DMS 273 (cell line): ENCODE data around the gene SNX24.
"Not testable (repeated sequence)": the region's sequence is repeated elsewhere in the genome, so short reads cannot be mapped to it uniquely, and the experiment has no call there.

Source experiments
- DNase-seq: peaks from one replicate; lab custom pipeline; 2025; ENCODE audit not compliant: unreplicated experiment; lab: John Stamatoyannopoulos, UW

SNX24 gene

DNA sequence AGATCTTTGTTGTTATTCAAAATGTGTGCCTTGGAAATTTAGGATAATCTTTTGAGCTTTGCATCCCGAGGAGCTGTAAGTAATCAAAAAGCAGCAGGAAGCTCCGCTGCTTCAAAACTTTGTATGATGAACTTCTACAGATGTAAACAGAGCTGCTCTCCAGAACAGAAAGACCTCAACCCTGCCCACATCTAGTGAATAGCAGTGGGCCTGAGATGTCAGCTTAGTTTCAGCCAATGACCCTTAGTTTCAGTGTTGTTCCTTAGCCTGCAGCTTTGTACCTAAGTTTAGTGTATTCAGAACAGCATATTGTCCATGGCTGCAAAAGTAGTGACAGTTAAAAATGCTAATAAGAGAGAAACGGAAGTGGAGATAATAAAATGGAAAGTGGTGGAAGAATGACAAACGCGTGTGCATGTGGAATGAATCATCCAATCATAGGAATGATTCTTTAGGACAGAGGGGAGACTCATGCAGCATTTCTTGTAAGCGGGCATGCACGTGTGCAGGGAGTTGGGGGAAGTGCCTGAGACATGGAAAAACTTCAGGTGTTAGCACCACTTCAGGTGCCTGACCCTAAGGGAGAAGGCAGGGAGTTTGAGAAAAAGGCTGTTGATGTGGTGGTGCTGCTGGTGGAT is 24.9 kb downstream of the SNX24 start:
- no peak for DNase-seq

DNA sequence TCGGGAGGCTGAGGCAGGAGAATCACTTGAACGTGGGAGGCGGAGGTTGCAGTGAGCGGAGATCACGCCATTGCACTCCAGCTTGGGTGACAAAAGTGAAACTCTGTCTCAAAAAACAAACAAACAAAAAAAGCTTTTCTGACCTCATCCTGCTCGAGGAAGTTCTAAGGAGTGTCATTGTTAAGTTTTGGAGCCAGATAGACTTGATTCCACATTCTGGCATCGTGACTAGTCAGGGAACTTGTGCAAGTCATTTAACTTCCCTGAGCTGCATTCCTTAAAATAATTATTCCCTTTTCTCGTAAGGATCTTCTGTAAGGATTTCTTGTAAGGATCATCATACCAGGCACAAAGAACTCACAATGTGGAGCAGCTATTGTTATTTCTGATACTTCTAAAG is 26.2 kb downstream of the SNX24 start:
- DNase-seq: no peak

DNA sequence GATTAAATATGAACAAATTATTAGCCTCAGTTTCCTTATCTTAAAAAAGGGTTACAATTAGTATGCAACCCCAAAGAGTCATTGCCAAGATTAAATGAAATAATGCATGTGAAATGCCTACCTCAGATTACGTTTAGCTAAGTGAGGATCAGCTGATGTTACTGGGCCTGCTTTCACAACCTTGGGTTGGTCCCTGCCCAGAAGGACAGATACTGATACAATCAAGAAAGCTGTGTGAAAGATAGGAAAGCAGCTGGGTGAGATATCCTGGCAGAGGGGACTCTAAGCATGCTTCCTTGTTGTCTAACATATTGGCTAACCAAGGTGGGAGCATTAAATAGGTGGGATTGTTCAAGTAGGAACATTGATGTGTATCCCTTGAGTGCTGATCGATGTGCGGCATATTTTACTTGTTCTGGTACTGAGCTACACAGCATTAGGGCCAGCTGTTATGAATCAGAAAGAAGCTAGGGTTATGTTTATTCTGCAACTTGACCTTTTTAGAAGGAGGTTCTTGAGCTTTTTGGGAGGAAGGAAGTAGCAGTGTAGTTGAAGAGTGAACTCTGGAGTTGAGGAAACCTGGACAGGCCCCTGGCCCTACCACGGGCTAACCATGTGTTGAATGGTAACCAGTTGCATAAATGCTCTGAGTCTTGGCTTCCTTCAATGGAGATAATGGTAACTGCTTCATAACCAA is 28.9 kb downstream of the SNX24 start:
- DNase-seq: no peak

DNA sequence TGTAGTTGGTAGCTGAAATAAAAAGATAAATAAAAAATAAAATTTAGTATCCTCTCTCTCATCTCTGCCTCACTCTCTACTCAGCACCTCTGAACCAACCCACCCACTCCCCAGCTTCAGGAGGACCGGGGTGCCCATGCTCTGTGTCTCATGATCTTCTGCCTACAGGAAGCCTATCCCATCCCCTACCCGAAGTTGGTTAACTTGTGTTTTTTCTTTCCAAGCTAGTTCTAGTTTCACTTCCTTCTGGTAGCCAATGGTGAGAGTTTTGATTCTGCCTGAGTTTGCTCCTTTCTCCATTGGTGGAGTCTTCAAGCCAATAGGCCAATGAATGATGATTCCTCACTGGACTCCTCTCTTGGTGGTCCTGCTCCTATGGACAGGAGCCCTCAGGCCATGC is 32.1 kb downstream of the SNX24 start:
- no peak for DNase-seq

DNA sequence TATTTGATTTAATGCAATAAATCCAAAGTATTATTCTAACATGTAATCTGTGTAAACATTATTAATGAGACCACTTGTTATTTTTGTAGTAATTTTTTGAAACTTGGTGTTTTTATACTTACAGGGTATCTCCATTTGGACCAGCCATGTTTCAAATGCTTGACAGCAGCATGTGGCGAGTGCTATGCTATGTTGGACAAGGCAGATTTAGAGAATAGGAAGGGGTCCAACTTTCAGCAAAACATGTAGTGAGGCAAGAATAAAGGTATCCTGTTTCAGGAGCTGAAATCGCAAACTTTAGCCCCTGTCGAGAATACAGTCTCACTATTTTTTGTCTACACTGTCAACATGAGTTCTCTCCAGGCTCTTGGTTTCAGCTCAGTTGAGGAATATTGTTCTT is 33.7 kb downstream of the SNX24 start:
- no peak for DNase-seq

DNA sequence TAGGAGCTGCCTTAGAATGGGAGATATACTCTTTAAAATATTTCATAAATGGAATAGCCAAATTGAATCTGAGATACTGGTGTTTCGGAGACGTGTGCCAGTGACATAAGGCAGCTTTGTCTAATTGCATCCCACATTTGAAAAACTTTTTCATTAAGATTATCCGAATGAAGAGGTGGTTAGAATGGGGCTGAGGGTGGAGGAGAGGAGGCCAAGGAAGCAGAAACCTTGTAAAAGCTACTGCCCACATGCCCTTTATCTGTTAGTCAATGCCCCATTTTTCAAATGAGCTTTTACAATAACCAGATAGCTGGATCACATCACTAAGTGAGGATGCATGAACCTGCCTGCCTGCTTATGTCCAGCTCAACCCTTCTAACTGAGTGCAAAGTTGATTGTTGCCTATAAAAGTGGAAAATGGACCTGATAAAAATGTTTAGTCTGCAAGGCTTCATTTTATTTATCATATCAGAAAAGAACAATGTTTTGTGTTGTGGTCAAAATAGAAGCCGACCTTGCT is 34.8 kb downstream of the SNX24 start:
- no peak for DNase-seq

DNA sequence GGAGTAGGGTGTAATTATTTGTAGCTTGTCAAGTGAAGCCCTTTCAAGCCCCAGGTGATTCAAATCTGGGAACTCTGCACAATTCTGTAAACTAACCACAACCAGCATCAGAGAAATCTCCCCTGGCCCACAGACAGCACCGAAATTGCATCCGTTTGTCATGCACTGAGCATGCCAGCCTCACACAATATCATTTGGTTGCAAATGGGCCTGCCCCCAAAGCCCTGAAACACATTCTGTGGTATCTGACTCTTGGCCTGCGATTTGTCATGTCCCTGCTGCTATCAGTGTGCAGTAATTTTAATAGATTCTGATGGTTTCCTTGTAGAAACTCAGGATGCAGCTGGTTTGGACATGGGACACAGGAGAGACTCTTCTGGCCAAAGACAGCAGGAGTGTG is 35.3 kb downstream of the SNX24 start:
- DNase-seq: no peak

DNA sequence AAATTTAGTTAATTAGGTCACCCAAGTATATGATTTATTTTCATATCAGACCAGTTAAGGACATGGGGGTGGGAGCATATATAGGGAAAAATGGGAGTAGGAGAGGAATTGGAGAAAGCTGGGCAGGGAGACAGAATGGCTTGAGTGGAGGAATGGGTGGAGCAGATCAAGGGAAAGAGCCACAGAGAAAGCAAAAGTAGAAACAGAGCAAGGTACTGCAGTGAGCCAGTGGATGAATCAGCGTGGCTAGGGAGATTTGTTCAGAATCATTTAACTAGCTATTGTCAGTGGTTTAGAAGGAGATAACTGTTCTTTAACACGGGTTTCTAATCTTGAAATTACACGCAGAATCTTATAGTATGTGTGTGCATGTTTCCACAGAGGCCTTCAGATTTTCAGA is 37.4 kb downstream of the SNX24 start:
- no peak for DNase-seq

DNA sequence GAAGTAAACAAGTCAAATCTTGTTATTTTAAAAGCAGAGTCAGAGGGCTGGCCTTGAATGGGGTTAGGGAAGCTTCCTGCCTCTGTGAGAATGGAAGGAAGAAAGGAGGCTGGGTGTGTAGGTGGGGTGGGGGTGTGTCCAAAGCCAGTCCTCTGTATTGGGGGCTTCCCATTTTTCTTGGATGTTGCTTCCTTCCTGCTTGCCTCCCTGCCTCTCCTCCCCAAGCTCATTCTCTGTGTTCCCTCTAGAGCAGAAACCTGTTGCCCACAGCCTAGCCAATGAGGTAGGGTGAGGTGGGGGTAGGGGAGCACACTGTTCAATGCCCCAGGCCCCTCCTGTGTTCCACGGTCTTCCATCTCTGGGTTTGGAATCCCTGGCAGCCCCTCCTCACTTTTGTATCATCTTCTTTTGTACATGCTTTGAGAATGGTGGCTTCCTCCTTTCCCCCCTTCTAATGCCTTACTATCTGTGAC is 39.7 kb downstream of the SNX24 start:
- no peak for DNase-seq

DNA sequence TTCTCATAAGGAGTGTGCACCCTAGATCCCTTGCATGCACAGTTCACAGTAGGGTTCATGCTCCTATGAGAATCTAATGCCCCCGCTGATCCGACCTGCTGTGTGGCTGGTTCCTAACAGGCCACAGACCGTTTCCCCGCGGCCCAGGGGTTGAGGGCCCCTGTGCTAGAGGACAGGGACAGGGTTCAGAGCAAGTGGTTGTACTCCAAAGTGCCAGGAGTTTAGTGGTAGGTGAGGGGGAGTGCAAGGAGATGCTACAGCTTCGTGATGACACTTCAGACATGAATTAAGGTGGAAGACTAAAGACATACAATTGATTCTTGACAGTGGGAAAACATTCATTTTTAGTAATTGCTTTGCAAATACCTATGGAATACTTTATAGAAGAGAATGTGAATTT is 40.5 kb downstream of the SNX24 start:
- no peak for DNase-seq

DNA sequence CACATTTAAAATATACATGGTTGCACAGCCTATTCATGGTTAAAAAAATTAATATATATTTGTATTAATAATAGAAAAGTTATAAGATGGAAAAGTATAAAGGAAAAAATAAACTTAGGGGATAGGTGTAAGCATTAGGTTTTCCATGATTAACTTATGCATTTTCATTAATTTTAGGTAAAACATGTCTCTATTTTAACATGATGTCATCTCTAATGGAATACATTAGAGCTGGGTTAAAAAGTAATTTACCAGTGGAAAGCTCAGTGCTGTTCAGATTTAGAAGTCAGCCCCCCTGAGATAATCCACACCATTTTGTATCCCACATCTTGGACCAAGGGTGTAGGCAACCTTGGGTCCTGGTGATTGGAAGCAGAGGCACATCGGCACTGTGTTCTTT is 49.7 kb downstream of the SNX24 start:
- DNase-seq: no peak

DNA sequence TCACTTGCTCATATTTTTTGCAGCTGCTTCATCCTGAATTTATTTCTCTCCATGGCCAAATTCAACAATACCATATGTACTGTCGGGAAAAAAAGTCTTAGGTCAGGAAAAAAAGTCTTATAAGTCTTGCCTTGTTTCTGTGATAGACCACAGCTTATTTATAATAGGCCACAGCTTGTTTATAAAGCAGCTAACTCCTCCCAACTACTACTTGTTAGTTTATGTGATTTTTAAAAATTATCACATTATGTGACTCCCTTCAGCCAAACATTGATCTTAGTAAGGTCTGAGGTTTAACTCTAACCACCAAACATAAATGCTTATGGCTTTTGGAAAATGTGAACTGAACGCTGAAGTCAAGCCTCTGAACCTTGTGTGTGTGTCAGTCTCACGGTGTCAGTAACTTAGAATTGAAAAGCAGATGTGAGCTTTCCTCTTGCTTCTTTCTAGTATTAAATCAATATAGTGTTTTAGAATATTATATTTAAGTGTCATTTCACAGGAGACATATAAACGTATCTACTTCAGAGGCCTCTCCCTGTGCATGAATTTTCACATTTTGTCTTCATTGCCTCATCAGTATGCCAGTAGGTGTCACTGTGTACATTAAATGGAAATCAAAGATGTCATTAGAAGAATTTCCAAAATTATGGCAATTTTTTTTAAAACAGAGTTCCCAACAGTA is 51.3 kb downstream of the SNX24 start:
- peak; percentile 57 for DNase-seq

DNA sequence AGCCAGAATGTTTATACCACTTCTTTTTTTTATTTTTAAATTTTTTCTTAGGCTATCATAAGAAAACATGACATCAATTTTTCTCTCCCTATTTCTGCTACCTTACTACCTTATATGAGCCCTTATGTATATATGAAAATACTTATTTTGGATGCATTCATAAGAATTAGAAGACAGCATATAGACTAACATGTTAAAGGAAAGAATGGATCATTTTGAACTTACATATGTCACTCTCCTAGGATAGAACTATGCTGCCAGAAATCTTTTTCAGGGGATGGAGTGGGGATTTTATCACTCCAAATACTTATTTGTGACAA is 51.8 kb downstream of the SNX24 start:
- DNase-seq: no peak

DNA sequence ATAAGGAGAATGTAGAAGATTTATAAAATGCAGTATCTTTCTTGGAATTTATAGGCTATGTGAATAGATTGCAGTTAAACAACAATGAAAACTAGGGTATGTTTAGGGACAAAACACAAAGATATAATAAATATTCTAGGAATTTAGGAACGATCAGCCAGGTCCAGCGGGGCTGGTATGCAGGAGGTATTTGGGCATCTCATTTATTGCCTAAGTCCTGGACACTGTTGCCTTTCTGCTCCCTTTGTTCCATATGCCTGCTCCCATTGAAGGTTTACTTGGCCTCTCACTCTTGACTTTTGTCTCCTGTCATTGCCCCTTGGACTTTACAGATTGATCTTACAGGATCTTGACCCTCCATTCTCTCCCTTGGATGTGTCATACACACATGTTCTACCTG is 55.9 kb downstream of the SNX24 start:
- DNase-seq: no peak

DNA sequence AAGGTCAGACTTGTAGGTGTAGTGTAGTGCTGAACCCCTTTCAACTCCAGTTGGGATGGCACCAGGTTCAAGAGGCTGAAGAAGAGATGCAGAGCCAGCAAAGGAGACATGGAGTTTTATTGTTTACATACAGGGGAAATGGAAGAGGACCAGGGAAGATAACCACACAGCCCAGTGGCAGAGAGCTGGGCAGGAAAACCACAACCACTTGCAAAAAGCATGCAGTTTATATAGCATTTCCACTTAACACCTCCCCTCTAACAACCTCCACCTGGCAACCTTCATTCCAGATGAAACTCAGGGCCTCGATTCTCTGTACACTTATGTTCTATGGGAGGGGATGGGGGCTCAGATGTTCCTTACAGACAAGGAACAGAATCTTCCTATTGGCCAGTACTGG is 56.9 kb downstream of the SNX24 start:
- DNase-seq: no peak

DNA sequence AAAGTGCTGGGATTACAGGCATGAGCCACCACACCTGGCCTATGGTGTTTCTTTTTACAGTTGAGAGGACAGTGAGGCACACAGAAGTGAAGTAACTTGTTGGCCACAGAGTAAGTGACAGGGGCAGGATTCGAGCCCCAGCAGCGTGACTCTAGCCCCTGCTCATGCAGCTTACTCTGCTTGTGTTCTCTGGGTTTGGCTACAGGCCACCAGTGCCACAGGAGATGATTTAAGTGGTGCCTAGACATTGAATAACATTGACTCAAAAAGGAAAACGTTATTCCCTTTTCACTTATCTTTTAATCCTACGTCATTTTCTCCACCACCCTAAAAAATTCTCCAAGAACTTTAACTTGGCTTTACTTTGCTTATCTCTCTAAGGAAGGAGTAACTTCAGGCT is 61.4 kb downstream of the SNX24 start:
- no peak for DNase-seq

DNA sequence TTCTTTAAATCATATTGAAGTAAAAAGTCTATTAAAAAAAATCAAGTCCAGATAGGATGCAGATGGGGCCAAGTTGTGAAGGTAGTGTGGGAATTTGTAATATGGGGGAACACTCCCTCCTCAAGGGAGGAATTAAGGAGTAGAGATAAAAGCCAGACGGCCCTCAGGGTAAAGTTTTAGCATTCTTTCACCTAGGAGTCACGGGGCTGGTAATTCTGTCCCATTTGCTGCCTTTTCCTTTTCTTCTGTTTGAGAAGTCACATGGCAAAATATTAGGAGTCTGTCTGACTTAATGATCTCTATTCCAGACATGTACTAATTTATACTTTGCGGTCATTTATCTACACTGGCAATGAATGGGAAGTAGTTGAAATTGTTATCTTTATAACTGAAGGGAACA is 61.9 kb downstream of the SNX24 start:
- no peak for DNase-seq

DNA sequence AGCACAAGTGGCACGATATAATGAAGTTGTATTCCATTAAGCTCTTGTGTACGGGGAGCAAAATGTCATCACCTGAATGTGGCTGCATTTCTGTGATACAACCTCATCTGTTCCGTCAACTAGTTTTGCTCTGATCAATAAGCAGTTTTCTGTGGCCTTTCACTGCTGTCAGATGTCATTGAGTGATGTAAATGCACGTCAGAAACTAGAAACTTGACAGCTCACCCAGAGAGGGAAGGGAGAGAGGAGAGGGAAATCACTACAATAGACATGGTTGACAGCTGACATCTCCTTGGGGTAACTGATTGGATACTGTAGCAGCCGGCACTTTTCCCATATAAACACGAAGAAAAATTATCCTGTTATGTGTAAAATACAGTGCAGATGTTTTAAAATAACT is 62.7 kb downstream of the SNX24 start:
- DNase-seq: no peak

DNA sequence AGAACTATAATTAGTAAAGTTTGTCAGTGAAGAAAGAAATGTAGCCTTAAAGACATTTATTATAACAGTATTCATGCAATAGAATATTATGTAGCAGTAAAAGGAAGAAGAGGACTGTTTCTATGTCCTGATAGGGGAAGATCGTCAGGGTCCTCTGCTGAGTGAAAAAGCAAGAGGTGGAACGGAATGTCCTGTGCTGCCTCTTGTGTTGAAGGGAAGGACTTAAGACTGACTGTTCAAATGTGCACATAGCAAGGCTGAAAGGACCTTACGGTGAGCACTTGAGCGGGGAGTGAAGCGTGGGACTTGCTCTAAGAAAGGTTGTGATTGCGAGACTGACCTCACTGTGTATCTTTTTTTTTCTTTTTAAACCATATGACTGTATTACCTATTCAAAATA is 63.2 kb downstream of the SNX24 start:
- DNase-seq: no peak

DNA sequence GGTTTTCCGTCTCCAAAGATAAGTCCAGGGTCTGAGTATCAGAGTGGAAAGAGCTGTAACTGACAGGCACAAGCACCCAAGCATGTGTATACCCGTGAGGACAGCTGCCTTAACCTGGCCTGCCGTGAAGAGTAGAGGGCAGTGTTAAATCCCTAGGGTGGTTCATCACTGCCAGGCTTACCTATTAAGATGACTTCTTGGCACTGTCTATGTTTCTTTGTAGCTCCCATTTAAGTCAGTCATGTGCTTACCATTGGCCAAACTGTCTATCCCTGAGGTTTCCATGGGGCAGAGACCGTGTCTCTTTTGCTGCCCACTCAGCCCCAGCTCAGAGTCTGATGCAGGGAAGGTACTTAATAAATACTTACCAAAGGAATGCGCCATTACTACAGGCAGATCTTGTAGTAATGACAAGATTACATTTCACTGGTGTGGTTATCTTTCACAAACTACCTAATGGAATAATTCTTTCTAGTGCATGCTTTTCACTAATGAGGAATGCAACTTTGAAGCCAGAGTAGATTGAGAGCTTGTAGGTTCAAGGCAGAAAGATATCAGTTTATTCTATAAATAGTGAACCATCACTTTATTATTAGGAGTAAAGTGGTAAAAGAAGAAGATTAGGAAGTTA is 64.2 kb downstream of the SNX24 start:
- no peak for DNase-seq

DNA sequence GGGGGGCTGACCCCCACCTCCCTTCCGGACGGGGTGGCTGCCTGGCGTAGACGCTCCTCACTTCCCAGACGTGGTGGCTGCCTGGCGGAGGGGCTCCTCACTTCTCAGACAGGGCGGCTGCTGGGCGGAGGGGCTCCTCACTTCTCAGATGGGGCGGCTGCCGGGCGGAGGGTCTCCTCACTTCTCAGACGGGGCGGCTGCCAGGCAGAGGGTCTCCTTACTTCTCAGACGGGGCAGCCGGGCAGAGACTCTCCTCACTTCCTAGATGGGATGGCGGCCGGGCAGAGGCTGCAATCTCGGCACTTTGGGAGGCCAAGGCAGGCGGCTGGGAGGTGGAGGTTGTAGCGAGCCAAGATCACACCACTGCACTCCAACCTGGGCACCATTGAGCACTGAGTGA is 68.0 kb downstream of the SNX24 start:
- DNase-seq: not testable (repeated sequence)
